ENCODE results near the gene RPL7A.

GRCh38 chr9:133389562-133389961 is 41.5 kb downstream of the RPL7A start:
- no peak for TF ChIP-seq CTCF (IDR thresholded peaks at IDR 0.05)
- TF ChIP-seq POLR2A (IDR thresholded peaks at IDR 0.05) = no peak
